Measurements from ENCODE around the gene KBTBD12.
A peak's percentile ranks its signal among the peaks of the same experiment; 100 is the strongest.
"Not testable (repeated sequence)": the region's sequence is repeated elsewhere in the genome, so short reads cannot be mapped to it uniquely, and the experiment has no call there.

The KBTBD12 gene

DNA sequence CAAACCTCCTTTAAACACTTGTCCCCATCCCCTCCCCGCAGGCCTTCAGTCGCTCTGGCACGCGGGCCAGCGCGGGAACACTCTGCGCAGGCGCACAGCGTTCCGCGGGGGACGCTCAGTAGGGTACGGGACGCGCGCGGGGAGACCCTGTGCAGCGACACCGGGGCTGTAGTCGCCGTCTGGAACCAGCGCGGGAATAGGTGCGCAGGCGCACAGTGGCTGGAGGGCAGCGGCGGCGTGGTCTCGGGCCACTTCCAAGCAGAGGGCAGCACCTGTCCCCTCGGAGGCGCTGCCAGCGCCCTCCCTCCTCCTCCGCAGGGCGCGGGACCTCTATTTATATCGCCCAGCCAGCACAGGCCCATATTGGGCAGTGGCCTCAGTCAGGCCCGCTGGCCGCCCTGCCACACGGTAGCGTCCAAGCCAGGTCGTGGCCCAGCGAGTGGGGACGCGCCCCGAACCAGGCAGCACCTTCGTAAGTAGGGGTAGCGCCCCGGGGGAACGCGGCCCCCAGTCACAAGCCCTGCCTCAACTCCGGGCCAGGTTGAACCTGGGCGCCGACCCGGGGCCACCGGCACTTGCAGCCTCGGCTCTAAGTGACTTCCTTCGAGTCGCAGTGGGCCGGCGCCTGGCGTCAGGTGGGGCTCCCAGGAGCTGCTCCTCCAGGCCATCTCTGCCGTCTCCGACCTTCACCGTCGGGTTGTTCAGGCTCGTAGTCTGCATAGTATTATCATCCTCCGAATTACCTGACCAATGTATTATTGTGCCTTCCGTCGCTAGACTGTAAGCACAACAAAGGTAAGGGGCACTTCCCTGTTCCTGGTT is at the start of gene KBTBD12:
Gene KBTBD12, plus strand, starts transcription at position 118 of the 822 bp plus-strand sequence. CDS start 7,830 bp downstream, outside the sequence.
- H3K27me3 ChIP-seq (ENCODE audit: insufficient read depth, low read length): peaks cover 43% of the 10 kb centered on the region
- no peak within 1 kb of the TSS for H3K27ac ChIP-seq (ENCODE audit: low read length)
- H3K9me3 ChIP-seq (ENCODE audit: insufficient read depth, low read depth, low read length): no peaks in the 10 kb centered on the region
- H3K36me3 ChIP-seq (ENCODE audit: insufficient read depth, low read depth, low read length): no peaks in the 10 kb centered on the region
- no peak within 1 kb of the TSS for H3K9ac ChIP-seq (ENCODE audit: low read depth, low read length)
- H3K4me1 ChIP-seq (ENCODE audit: insufficient read depth, low read length): no peaks in the 10 kb centered on the region
- H3K4me3 ChIP-seq (ENCODE audit: low read length): peak within 1 kb of the TSS; percentile 35; the same call in 1 of the 2 replicates

DNA sequence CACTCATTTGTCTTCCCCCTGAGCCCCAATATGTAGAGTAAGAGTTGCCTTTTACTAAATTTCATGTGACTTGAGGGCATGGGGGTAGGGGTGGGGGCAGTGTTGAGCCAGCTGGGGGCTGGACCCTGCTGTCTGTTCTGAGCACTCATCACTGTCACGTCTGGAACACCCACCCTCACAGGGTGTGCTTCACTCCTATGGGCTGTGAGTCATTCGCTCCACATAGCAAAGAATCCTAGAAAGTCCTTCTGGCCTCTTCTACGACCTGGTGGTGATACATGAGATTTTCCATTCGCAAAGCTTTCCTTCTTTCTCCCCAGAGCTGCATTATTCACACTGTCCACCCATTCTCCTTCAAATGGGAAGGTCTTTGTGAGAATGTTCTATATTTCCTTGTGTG is 49.1 kb upstream of the KBTBD12 start:
- Histone ChIP-seq H3K4me3 (ENCODE audit: low read length) (no peak overlapping the region), H3K27ac (ENCODE audit: low read length) (no peak overlapping the region), H3K36me3 (ENCODE audit: insufficient read depth, low read depth, low read length) (no peaks in the 10 kb centered on the region), H3K9ac (ENCODE audit: low read depth, low read length) (no peak overlapping the region), H3K27me3 (ENCODE audit: insufficient read depth, low read length) (no peaks in the 10 kb centered on the region), H3K4me1 (ENCODE audit: insufficient read depth, low read length) (no peaks in the 10 kb centered on the region), H3K9me3 (ENCODE audit: insufficient read depth, low read depth, low read length) (no peaks in the 10 kb centered on the region)

- Histone ChIP-seq H3K27me3 (ENCODE audit: insufficient read depth, low read length) (no peaks in the 10 kb centered on the region), H3K9me3 (ENCODE audit: insufficient read depth, low read depth, low read length) (no peaks in the 10 kb centered on the region), H3K9ac (ENCODE audit: low read depth, low read length) (no peak overlapping the region), H3K36me3 (ENCODE audit: insufficient read depth, low read depth, low read length) (no peaks in the 10 kb centered on the region), H3K4me3 (ENCODE audit: low read length) (no peak overlapping the region), H3K27ac (ENCODE audit: low read length) (no peak overlapping the region), H3K4me1 (ENCODE audit: insufficient read depth, low read length) (no peaks in the 10 kb centered on the region)
Observed at GRCh38 chr3:127867412-127867811, 47.6 kb upstream of the KBTBD12 start.

- no peaks in the 10 kb centered on the region for H3K9me3 ChIP-seq (ENCODE audit: insufficient read depth, low read depth, low read length)
- H3K9ac ChIP-seq (ENCODE audit: low read depth, low read length): no peak overlapping the region
- H3K36me3 ChIP-seq (ENCODE audit: insufficient read depth, low read depth, low read length): no peaks in the 10 kb centered on the region
- no peak overlapping the region for H3K27ac ChIP-seq (ENCODE audit: low read length)
- H3K4me1 ChIP-seq (ENCODE audit: insufficient read depth, low read length): no peaks in the 10 kb centered on the region
- no peak overlapping the region for H3K4me3 ChIP-seq (ENCODE audit: low read length)
- no peaks in the 10 kb centered on the region for H3K27me3 ChIP-seq (ENCODE audit: insufficient read depth, low read length)
Observed at GRCh38 chr3:127867986-127868385, 47.0 kb upstream of the KBTBD12 start.

GRCh38 chr3:127870156-127870555 is 44.9 kb upstream of the KBTBD12 start:
- no peaks in the 10 kb centered on the region for H3K27me3 ChIP-seq (ENCODE audit: insufficient read depth, low read length)
- H3K9me3 ChIP-seq (ENCODE audit: insufficient read depth, low read depth, low read length): no peaks in the 10 kb centered on the region
- H3K36me3 ChIP-seq (ENCODE audit: insufficient read depth, low read depth, low read length): no peaks in the 10 kb centered on the region
- no peaks in the 10 kb centered on the region for H3K4me1 ChIP-seq (ENCODE audit: insufficient read depth, low read length)
- no peak overlapping the region for H3K4me3 ChIP-seq (ENCODE audit: low read length)
- H3K9ac ChIP-seq (ENCODE audit: low read depth, low read length): no peak overlapping the region
- no peak overlapping the region for H3K27ac ChIP-seq (ENCODE audit: low read length)

DNA sequence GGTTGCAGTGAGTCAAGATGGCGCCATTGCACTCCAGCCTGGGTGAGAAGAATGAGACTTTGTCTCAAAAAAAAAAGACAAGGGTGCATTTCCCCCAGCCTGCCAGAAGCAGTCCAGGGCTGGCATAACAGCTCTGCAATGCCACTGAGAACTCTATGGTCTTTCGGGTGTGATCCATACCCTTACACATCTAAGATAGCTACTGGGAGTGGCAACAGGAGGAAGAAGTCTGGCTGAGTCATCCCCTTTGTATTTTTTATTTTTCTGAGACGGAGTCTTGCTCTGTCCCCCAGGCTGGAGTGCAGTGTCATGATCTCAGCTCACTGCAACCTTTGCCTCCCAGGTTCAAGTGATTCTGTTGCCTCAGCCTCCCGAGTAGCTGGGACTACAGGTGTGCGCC is 40.9 kb upstream of the KBTBD12 start:
- not testable (repeated sequence) for H3K27ac ChIP-seq (ENCODE audit: low read length); H3K4me1 ChIP-seq (ENCODE audit: insufficient read depth, low read length); H3K4me3 ChIP-seq (ENCODE audit: low read length); H3K9ac ChIP-seq (ENCODE audit: low read depth, low read length); H3K27me3 ChIP-seq (ENCODE audit: insufficient read depth, low read length); H3K9me3 ChIP-seq (ENCODE audit: insufficient read depth, low read depth, low read length); H3K36me3 ChIP-seq (ENCODE audit: insufficient read depth, low read depth, low read length)

DNA sequence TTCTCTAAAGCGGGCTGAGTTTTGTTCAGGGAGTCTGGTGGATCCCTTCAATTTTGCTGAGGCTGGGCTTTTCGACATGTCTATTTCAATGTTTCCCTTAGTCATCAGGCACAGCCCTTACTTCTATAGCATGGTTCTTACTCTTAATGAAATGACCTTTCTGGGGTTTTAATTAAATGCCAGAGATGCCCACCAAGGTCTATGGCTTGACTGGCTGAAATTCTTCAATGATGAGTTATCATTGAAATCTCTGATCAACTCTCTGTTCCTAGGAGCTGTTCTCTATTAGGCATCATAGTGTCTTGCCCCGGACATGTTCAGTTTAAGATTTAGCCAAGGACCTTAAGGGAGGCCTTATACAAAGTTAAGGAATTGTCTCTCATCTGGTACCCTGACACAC is 33.4 kb upstream of the KBTBD12 start:
- H3K36me3 ChIP-seq (ENCODE audit: insufficient read depth, low read depth, low read length): no peaks in the 10 kb centered on the region
- no peaks in the 10 kb centered on the region for H3K9me3 ChIP-seq (ENCODE audit: insufficient read depth, low read depth, low read length)
- no peaks in the 10 kb centered on the region for H3K27me3 ChIP-seq (ENCODE audit: insufficient read depth, low read length)
- no peak overlapping the region for H3K9ac ChIP-seq (ENCODE audit: low read depth, low read length)
- no peak overlapping the region for H3K4me3 ChIP-seq (ENCODE audit: low read length)
- no peak overlapping the region for H3K27ac ChIP-seq (ENCODE audit: low read length)
- H3K4me1 ChIP-seq (ENCODE audit: insufficient read depth, low read length): no peaks in the 10 kb centered on the region

DNA sequence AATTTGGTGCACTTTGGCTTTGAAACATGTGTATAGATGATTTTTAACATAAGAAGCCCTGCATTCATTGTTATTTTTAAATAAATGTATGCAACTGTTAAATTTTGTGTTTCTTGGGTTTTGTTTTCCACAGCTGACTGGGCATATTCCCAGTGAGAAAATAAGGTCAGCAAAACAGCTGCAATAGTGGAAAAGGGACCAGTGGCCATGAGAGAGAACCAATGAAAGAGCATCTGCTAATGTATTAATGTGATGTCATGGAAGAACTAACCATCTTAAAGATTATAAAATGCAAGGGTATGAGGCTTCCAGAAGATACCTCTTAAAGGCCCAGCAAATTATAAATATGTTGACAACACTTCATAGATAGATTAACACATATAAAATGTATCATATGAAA is 31.0 kb upstream of the KBTBD12 start:
- Histone ChIP-seq H3K27ac (ENCODE audit: low read length) (no peak overlapping the region), H3K9ac (ENCODE audit: low read depth, low read length) (no peak overlapping the region), H3K27me3 (ENCODE audit: insufficient read depth, low read length) (no peaks in the 10 kb centered on the region), H3K36me3 (ENCODE audit: insufficient read depth, low read depth, low read length) (no peaks in the 10 kb centered on the region), H3K4me1 (ENCODE audit: insufficient read depth, low read length) (no peaks in the 10 kb centered on the region), H3K4me3 (ENCODE audit: low read length) (no peak overlapping the region), H3K9me3 (ENCODE audit: insufficient read depth, low read depth, low read length) (no peaks in the 10 kb centered on the region)

- no peak overlapping the region for H3K9ac ChIP-seq (ENCODE audit: low read depth, low read length)
- no peaks in the 10 kb centered on the region for H3K36me3 ChIP-seq (ENCODE audit: insufficient read depth, low read depth, low read length)
Observed at GRCh38 chr3:127886231-127886955, 28.6 kb upstream of the KBTBD12 start.

DNA sequence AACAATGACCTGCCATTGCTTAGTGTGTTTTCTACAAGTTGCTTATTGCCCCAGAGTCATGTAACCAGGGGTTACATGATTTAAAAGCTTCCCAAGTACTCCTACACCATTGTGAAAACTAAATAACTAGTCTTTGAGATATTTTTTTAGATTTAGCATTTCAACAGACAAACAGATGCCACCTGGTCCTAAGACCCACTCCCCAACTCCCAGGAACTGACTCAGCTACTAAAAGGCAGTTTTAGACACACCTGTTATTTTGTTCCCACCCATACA is 28.1 kb upstream of the KBTBD12 start:
- peaks cover 10% of the 10 kb centered on the region; the same call in 1 of the 2 replicates for H3K9me3 ChIP-seq (ENCODE audit: insufficient read depth, low read depth, low read length)
- H3K9ac ChIP-seq (ENCODE audit: low read depth, low read length): no peak overlapping the region
- H3K4me1 ChIP-seq (ENCODE audit: insufficient read depth, low read length): no peaks in the 10 kb centered on the region
- no peaks in the 10 kb centered on the region for H3K27me3 ChIP-seq (ENCODE audit: insufficient read depth, low read length)
- H3K36me3 ChIP-seq (ENCODE audit: insufficient read depth, low read depth, low read length): no peaks in the 10 kb centered on the region
- no peak overlapping the region for H3K27ac ChIP-seq (ENCODE audit: low read length)
- H3K4me3 ChIP-seq (ENCODE audit: low read length): no peak overlapping the region

More at GRCh38 chr3:127886231-127886955, 28.6 kb upstream of the KBTBD12 start:
- H3K9me3 ChIP-seq (ENCODE audit: insufficient read depth, low read depth, low read length): peaks cover 6% of the 10 kb centered on the region; the same call in 1 of the 2 replicates
- no peaks in the 10 kb centered on the region for H3K27me3 ChIP-seq (ENCODE audit: insufficient read depth, low read length)
- H3K4me3 ChIP-seq (ENCODE audit: low read length): no peak overlapping the region
- no peaks in the 10 kb centered on the region for H3K4me1 ChIP-seq (ENCODE audit: insufficient read depth, low read length)
- no peak overlapping the region for H3K27ac ChIP-seq (ENCODE audit: low read length)

GRCh38 chr3:127887321-127887720 is 27.7 kb upstream of the KBTBD12 start:
- peaks cover 10% of the 10 kb centered on the region; the same call in 1 of the 2 replicates for H3K9me3 ChIP-seq (ENCODE audit: insufficient read depth, low read depth, low read length)
- H3K4me3 ChIP-seq (ENCODE audit: low read length): no peak overlapping the region
- no peaks in the 10 kb centered on the region for H3K4me1 ChIP-seq (ENCODE audit: insufficient read depth, low read length)
- no peak overlapping the region for H3K9ac ChIP-seq (ENCODE audit: low read depth, low read length)
- H3K27me3 ChIP-seq (ENCODE audit: insufficient read depth, low read length): no peaks in the 10 kb centered on the region
- no peaks in the 10 kb centered on the region for H3K36me3 ChIP-seq (ENCODE audit: insufficient read depth, low read depth, low read length)
- H3K27ac ChIP-seq (ENCODE audit: low read length): no peak overlapping the region

- no peaks in the 10 kb centered on the region for H3K4me1 ChIP-seq (ENCODE audit: insufficient read depth, low read length)
- H3K9ac ChIP-seq (ENCODE audit: low read depth, low read length): no peak overlapping the region
- H3K4me3 ChIP-seq (ENCODE audit: low read length): no peak overlapping the region
- H3K27ac ChIP-seq (ENCODE audit: low read length): no peak overlapping the region
- H3K9me3 ChIP-seq (ENCODE audit: insufficient read depth, low read depth, low read length): peaks cover 10% of the 10 kb centered on the region; the same call in 1 of the 2 replicates
- H3K27me3 ChIP-seq (ENCODE audit: insufficient read depth, low read length): no peaks in the 10 kb centered on the region
- H3K36me3 ChIP-seq (ENCODE audit: insufficient read depth, low read depth, low read length): no peaks in the 10 kb centered on the region
Observed at GRCh38 chr3:127888156-127888555, 26.9 kb upstream of the KBTBD12 start.
